Activated CD4-positive, CD25-positive, alpha-beta regulatory T cell treated with anti-CD3 and anti-CD28 coated beads, Interleukin-2, amount 50 U/mL, for 16 hours (primary cell): ENCODE measurements around the gene SPATA21.
"Not testable (repeated sequence)": the region's sequence is repeated elsewhere in the genome, so short reads cannot be mapped to it uniquely, and the experiment has no call there.

ENCODE experiments used
- DNase-seq: peaks from one replicate; pipeline ENCODE4 v3.0.0-alpha.2; 2020; ENCODE audit warnings: low read depth, low spot score

SPATA21 gene, protein sequence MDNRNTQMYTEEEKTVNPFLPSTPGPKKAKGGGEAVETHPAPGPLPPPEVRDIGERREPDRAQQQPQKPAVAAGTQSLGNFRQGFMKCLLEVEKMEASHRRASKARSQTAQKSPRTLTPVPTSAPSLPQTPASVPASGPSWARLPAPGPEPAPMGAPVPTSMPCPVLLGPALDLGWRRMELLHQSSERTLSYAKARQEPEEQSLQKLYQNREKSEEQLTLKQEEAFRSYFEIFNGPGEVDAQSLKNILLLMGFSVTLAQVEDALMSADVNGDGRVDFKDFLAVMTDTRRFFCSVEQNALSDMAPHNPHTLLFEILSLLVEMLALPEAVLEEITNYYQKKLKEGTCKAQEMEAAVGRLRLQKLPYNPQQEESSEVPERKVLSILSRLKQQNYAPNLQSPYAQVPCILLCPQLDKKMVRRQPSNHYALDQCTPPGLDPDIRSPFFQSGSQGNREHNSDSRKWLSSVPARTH

DNA sequence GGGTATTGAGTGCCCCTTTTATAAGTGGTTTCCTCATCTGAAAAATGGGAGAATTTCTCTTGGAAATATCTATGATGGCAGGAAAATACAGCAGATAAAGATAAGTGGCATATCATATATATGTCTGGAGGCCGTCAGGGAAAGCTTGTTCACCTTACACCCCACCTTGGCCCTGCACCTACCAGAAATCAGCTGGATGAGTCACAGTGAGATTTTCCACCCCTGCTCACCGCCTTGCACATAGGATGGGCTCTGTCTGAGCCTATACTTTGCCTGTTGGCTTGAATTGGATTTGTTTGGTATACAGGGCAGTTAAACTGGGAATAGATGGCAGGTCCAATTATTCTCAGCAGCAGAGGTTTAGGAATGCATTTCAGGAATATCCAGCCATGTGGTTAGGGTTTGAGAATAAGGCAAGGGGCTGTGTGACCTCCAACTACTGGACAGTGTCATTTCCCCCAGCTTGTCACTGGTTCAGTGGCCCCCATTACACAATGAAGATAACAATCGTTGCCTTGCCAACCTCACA lies at the start of gene SPATA21:
TSS of gene SPATA21 (minus strand) at position 479 of the 529 bp plus-strand sequence. CDS start 6,053 bp downstream, outside the sequence.
- no peak for DNase-seq

DNA sequence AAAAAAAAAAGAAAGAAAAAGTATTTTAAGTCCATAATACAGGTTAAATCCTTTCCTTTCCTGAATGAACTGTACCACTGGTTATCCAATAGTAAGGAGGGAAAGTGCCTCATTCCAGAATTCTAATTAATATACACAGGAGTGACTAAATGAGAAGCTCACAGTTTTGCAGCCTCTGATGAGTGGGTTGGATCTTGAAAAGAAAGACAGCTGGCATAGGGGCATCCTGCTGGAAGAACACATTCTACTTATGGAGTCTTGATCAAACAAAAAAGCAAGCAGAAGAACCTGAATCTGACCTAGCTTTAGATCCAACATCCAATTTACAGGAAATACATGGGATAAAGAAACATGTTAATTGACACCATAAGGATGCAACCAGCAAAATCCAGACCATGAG lies 49.8 kb upstream of the SPATA21 start:
- DNase-seq, result not testable (repeated sequence)

DNA sequence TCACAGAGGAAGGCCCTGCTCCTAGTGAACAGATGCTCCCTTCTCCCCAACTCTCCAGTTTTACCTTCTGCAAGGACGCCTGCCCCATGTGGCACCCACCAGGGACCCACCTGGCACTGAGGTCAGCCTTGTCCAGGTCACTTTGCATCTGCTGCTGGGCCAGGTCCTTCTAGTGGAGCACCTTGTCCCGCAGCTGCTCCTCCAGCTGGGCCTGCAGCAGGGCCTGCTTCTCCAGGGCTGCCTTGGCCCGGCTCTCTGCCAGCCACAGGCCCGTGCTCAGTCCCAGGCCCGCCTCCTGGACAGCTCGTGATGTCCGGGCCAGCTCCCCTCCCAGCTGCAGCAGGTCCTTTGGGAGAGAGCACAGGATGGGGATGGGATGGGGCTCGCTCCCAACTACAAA lies 49.1 kb upstream of the SPATA21 start:
- DNase-seq, result not testable (repeated sequence)

DNA sequence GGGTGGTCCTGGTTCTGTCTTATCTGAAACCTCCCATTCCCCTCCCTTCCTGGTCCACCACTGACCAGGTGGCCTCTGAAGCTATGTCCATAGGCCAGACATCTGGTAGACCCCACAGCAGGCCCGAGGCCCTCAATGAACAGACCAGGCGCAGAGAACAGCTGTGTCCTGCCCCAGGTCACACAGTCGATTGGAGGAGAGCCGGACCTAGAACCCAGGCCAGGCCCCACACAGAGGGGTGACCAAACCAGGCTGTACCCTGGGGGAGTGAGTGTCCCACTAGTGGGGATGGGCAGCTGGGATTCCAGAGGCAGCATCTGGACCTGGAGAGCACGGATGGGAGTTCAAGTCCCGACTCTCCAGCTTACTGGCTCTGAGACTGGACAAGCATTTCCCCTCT lies 47.7 kb upstream of the SPATA21 start:
- DNase-seq, result no peak

DNA sequence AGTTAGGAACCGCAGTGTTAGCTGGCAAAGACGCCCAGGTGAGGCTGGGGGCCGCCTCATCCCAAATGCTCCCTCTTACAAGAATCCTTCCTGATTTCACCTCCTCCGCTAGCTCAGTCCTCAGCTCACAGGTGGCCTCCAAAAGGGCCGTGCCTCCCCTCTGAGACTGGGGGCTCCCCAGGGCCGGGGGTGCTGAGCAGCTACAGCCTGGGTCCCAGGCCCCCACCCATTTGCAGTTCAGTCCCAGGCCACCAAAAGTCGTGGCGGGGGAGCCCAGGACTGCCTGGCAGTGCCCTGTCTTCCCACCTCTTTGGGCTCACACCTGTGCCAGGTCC lies 47.2 kb upstream of the SPATA21 start:
- no peak for DNase-seq

DNA sequence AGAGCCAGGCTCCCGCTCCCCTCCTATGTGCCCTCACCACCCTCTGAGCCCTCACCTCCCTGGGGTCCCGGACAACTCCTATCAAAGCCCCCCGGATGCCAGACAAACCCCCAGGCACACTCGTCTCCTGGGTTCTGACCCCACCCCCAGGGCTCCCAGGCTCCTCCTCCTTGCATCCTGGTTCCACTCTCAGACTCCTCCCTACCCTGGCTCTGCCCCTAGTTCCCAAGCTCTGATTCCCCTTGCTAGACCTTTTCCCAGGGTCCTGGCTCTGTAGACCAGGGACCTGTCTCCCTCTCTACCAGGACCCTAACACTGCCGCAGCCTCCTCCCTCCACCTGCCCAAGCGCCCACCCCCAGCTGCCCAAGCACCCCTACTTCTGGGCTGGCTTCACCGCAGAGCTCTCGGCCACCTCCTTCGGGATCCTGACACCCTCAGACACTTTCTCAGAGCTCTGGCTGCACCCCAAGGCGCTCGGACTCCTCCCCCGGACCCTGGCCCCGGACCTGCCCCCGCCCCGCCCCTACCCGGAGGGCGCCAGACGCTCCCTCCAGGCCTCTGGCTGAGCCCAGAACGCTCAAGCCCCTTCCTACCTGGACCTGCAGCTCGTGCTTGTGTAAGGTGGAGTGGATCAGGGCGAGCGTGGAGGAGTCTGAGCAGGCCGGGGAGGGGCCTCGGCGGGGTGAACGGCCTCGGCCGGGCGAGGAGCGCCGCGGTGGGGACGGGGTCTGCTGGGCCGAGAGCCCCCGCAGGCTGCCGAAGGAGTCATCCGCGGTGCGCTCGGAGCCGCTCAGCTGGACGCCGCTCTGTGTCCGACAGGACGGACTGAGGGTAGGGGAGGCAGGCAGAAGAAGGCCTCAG lies 46.6 kb upstream of the SPATA21 start:
- not testable (repeated sequence) for DNase-seq

DNA sequence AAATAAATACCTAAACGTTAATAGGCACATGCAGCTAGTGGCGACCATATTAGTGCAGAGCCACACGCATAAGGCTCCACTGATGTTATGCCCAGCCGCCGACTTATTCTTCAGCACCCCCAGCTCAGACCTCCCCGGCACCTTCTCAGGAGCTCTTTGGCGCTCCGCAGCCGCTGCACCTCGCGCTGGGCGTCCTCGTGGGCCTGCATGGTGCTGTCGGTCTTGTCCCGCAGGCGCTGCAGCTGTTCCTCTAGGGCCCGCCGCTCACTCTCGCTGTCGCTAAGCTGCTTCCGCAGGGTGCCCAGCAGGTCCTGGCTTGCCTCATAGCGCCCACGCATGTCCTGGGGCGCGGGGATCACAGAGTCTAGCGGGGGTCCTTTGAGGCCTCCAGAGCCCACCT lies 45.9 kb upstream of the SPATA21 start:
- DNase-seq, result not testable (repeated sequence)

DNA sequence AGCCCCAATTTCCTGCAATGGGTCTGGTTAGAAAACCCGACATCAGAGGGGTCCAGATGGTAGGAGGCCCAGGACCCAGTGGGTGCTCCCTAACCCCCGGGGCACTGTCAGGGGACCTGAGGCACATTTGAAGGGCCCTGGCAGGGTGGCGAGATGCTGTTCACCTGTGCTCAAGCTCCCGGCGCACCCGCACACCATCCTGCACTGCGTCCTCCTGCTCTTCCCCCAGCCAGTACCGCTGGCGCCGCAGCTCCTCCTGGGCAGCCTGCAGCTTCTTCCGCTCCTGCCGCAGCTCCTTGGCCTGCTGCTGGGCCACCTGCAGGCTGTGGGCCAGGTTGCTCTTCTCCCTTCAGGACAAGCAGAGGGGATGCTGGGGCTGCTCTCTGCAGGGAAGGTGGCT lies 40.9 kb upstream of the SPATA21 start:
- no peak for DNase-seq

GRCh38 chr1:16475771-16476770 lies 38.8 kb upstream of the SPATA21 start:
- DNase-seq, result not testable (repeated sequence)

GRCh38 chr1:16474891-16475290 lies 37.7 kb upstream of the SPATA21 start:
- DNase-seq, result not testable (repeated sequence)

DNA sequence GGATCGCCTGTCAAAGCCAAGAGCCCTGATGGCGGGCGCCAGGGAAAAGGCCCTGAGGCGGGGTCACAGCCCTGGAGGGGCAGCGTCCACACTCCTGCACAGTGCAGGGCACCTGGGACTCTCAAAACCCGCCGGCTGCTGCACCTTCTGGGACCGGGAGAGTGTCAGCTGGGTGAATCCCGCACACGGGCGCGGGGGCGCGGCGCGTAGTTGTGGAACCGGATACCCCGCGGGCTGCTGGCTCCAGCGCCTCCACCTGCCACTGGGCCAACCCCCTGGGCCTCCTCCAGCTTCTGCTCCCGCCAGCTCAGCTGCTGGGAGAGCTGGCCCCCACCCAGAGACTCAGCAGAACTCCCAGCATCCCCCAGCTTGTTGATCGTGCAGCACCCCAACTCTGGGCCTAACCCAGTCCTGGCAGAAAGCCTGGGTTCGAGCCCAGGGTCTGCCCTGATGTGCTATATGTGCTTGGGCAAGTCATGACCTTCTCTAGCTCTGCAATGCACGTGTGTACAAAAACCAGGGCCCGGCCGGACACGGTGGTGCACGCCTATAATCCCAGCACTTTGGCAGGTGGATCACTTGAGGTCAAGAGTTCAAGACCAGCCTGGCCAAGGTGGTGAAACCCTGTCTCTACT lies 37.1 kb upstream of the SPATA21 start:
- no peak for DNase-seq

- DNase-seq, result no peak
Measured at GRCh38 chr1:16468558-16468957, 31.3 kb upstream of the SPATA21 start.

- no peak for DNase-seq
Measured at GRCh38 chr1:16464917-16465625, 27.8 kb upstream of the SPATA21 start.

DNA sequence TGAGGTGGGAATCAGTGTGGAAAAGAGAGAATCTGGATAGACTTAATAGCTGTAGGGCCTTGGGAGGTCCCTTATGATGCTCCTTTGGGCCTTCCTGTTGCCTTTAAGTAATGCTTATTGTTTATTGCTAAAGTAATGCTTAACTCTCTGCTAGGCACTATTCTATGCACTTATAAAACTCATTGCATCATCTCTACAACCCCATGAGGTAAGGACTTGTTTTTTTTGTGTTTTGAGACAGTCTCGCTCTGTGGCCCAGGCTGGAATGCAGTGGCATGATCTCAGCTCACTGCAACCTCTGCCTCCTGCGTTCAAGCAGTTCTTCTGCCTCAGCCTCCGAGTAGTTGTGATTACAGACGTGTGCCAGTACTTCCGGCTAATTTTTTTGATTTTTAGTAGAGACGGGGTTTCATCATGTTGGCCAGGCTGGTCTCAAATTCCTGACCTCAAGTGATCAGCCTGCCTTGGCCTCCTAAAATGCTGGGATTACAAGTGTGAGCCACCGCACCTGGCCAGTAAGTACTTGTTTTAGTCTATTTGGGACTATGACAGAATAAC lies 25.6 kb upstream of the SPATA21 start:
- no peak for DNase-seq

DNA sequence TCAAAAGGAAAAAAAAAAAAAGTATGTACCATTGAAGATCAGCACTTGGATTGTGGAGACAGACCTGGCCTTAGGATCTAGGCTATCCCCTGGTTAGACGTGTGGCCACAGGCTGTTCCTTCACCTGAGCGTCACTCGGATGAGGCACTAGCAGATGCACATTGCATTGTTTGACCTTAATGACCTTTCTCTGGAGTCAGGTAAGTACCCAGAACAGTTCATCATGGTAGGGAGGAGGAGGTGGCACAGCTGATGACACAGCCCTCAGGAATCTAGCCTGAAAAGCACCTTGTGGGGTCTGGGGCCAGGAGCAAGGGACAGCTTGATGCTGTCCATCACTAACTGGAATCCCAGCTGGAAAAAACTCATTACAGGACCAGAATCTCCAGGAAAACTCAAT lies 24.5 kb upstream of the SPATA21 start:
- no peak for DNase-seq

DNA sequence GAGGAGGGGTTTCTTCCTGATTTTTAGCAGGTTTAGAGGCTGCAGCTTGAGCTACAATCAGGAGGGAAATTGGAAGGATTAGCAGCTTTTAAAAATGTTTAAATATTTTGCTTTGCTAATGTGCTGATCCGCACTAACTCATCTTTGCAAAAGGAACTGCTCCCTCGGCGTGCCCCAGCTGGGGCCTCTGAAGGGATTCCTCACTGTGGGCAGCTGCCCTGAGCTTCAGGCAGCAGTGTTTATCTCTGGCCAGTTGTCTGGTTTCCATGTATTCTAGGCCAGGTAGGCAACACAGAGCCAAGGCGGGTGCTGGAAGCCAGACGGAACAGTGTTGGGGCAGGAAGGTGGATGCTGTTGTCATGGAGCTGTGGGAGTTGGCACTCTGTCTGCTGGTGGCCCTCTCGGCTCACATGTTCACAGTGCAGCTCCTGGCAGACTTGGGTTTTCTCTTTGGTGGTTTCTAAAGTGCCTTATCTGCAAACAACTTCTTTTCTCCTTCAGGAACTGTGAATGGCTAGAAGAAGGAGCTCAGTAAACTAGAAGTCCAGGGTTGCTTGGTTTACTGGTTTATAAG lies 22.2 kb upstream of the SPATA21 start:
- DNase-seq, result no peak

GRCh38 chr1:16458831-16459230 lies 21.6 kb upstream of the SPATA21 start:
- no peak for DNase-seq

- DNase-seq, result not testable (repeated sequence)
Measured at GRCh38 chr1:16456151-16456550, 18.9 kb upstream of the SPATA21 start.

GRCh38 chr1:16454909-16455308 lies 17.7 kb upstream of the SPATA21 start:
- DNase-seq, result not testable (repeated sequence)
